Nephron progenitor cell (in vitro differentiated cells): ENCODE results near the gene AHI1.
"Not testable (repeated sequence)": the region's sequence is repeated elsewhere in the genome, so short reads cannot be mapped to it uniquely, and the experiment has no call there.

ENCODE experiments used
- DNase-seq: peaks from one replicate; pipeline ENCODE4 v3.0.0; 2021
- H3K27ac Mint-ChIP-seq: 2 replicates; pipeline ENCODE4 v1.8.0; 2021; ENCODE audit warnings: mild to moderate bottlenecking, moderate library complexity, mixed read lengths
- H3K27me3 Mint-ChIP-seq: 2 replicates; pipeline ENCODE4 v1.8.0; 2021; ENCODE audit warnings: mild to moderate bottlenecking, low read depth, mixed read lengths; ENCODE audit not compliant: poor library complexity
- H3K36me3 Mint-ChIP-seq: 2 replicates; pipeline ENCODE4 v1.8.0; 2021; ENCODE audit warnings: low read depth, mixed read lengths
- H3K4me1 Mint-ChIP-seq: 2 replicates; pipeline ENCODE4 v1.8.0; 2021; ENCODE audit warnings: mixed read lengths
- H3K4me3 Mint-ChIP-seq: 2 replicates; pipeline ENCODE4 v1.8.0; 2021; ENCODE audit warnings: mild to moderate bottlenecking, moderate library complexity, mixed read lengths
- H3K9me3 Mint-ChIP-seq: 2 replicates; pipeline ENCODE4 v1.8.0; 2021; ENCODE audit warnings: mild to moderate bottlenecking, moderate library complexity, mixed read lengths
- TF ChIP-seq, protein P1 (sequence below): fragments of 200-600 bp; sonication (generic); IDR thresholded peaks from 2 replicates; pipeline ENCODE4 v1.5.0; 2021; ENCODE audit warnings: antibody characterized with exemption

Gene AHI1

DNA sequence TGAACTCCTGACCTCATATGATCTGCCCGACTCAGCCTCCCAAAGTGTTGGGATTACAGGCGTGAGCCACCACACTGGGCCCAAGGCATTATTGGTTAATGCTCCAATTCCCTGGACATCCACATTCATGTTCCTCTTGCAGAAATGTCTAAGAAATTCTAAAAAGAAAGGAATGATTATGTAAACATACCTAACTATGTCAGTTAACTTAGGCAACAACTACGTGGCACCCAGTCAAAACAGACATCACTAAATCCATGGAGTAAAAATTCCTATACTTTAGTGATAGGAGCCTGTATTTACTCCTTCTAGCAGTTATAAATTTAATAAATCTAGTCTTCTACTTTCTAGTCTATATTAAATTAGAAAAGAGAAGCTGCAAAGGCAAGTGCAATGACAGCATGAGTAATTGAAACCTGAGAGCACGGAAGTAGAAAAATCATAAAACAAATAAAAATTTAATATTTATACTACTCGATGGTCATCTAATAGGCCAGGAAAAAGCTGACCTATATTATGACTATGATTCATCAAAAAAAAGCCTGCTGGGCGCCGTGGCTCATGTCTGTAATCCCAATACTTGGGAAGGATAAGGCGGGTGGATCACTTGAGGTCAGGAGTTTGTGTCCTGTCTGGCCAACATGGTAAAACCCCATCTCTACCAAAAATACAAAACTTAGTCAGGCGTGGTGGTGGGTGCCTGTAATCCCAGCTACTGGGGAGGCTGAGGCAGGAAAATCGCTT is 4.2 kb downstream of the AHI1 start:
- H3K4me3 Mint-ChIP-seq: no peak overlapping the region
- H3K36me3 Mint-ChIP-seq: peaks cover 65% of the 10 kb centered on the region
- TF ChIP-seq, protein P1, sequence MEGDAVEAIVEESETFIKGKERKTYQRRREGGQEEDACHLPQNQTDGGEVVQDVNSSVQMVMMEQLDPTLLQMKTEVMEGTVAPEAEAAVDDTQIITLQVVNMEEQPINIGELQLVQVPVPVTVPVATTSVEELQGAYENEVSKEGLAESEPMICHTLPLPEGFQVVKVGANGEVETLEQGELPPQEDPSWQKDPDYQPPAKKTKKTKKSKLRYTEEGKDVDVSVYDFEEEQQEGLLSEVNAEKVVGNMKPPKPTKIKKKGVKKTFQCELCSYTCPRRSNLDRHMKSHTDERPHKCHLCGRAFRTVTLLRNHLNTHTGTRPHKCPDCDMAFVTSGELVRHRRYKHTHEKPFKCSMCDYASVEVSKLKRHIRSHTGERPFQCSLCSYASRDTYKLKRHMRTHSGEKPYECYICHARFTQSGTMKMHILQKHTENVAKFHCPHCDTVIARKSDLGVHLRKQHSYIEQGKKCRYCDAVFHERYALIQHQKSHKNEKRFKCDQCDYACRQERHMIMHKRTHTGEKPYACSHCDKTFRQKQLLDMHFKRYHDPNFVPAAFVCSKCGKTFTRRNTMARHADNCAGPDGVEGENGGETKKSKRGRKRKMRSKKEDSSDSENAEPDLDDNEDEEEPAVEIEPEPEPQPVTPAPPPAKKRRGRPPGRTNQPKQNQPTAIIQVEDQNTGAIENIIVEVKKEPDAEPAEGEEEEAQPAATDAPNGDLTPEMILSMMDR: no peak
- H3K9me3 Mint-ChIP-seq: no peaks in the 10 kb centered on the region
- no peaks in the 10 kb centered on the region for H3K27me3 Mint-ChIP-seq
- peaks cover 19% of the 10 kb centered on the region for H3K4me1 Mint-ChIP-seq
- no peak overlapping the region for H3K27ac Mint-ChIP-seq
- DNase-seq: no peak

DNA sequence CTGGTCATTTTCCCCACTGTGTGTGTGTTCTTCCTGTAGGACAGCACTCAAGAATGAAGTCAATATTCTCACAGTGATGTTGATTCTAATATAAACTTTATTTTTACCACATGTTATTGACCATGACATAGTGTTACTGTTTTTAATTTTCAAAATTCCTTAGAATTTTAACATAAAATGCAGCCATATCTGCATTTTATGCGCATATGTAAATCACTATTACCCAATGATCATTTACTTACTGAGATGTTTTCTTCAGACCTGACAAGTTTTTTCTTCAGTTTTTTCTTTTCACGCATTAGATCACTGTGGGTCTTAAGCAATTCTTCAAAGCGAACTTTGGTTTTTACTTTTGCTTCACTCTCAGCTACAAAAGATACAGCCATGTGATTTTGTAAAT is 7.2 kb downstream of the AHI1 start:
- Mint-ChIP-seq H3K27me3 (no peaks in the 10 kb centered on the region), H3K27ac (no peak overlapping the region), H3K4me3 (no peak overlapping the region), H3K9me3 (peaks cover 5% of the 10 kb centered on the region), H3K4me1 (peaks cover 3% of the 10 kb centered on the region), H3K36me3 (peaks cover 90% of the 10 kb centered on the region)
- DNase-seq: no peak
- TF ChIP-seq, protein P1: no peak

DNA sequence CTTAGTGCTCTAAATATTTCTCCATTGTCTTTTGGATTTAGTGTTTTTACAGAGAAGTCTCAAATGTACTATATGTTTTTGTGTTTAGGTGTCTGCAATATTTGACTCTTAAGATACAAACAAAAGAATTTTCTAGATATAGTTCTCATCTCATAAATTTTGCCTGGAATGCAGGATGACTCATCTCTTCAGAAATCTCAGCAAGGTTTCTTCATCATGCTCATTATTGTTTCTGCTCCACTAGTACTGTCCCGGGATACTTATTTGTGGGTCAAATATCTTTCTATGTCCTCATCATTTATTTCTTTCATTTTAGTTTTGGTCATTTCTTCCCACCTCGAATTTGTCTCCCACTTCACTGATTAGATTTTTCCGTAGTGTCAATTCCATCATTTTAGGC is 9.5 kb downstream of the AHI1 start:
- H3K27me3 Mint-ChIP-seq: no peaks in the 10 kb centered on the region
- peaks cover 23% of the 10 kb centered on the region for H3K9me3 Mint-ChIP-seq
- DNase-seq: no peak
- H3K4me3 Mint-ChIP-seq: no peak overlapping the region
- H3K36me3 Mint-ChIP-seq: peaks cover 89% of the 10 kb centered on the region
- no peaks in the 10 kb centered on the region for H3K4me1 Mint-ChIP-seq
- peak overlapping the region; percentile 2 for H3K27ac Mint-ChIP-seq
- TF ChIP-seq, protein P1: no peak

DNA sequence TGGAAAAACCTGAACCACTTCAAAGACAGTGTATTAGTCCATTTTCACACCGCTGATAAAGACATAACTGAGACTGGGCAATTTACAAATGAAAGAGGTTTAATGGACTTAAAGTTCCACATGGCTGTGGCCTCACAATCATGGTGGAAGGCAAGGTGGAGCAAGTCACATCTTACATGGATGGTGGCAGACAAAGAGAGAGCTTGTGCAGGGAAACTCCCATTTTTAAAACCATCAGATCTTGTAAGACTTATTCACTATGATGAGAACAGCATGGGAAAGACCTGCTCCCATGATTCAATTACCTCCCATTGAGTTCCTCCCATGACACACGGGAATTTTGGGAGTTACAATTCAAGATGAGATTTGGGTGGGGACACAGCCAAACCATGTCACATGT is 13.6 kb downstream of the AHI1 start:
- H3K27me3 Mint-ChIP-seq, H3K4me1 Mint-ChIP-seq, H3K4me3 Mint-ChIP-seq, H3K27ac Mint-ChIP-seq, DNase-seq: not testable (repeated sequence)
- peaks cover 61% of the 10 kb centered on the region for H3K9me3 Mint-ChIP-seq
- peaks cover 95% of the 10 kb centered on the region for H3K36me3 Mint-ChIP-seq

DNA sequence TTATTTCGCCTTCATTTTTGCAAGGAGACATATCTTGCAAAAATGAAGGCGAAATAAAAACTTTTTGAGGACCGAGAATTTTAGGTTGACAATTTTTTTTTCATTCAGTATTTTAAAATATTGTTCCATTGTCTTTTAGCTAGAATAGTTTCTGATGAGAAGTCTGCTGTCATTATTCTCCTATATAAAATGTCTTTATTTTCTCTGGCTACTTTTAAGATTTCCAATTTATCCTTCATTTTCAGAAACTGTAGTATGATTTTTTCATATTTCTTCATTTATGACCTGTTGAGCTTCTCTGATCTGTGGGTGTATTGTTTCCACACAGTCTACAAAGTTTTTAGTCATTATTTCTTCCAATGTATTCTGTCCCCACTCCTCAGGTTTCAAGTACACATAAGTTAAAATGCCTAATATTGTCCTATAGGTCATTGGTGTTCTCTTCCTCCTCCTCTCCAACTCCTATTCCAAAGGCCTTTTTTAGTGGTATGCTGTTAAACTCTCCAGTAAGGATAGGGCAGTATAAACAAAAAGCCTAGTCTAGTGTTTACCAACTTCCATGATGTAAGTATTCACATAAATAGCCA is 15.7 kb downstream of the AHI1 start:
- DNase-seq: no peak
- Mint-ChIP-seq H3K4me1 (no peaks in the 10 kb centered on the region), H3K9me3 (peaks cover 80% of the 10 kb centered on the region), H3K27ac (no peak overlapping the region), H3K4me3 (no peak overlapping the region), H3K27me3 (no peaks in the 10 kb centered on the region), H3K36me3 (peaks cover 98% of the 10 kb centered on the region)
- TF ChIP-seq, protein P1: no peak

DNA sequence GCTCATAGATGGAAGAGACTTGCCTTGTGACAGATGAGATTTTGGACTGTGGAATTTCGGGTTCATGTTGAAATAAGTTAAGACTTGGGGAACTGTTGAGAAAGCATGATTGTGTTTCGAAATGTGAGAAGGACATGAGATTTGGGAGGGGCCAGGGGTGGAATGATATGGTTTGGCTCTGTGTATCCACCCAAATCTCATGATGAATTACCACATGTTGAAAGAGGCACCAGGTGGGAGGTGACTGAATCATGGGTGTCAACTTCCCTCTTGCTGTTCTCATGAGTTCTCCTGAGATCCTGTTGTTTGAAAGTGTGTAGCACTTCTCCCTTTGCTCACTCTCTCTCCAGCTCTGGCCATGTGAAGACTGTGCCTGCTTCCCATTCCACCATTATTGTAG is 17.9 kb downstream of the AHI1 start:
- DNase-seq: no peak
- Mint-ChIP-seq H3K36me3 (peaks cover 81% of the 10 kb centered on the region), H3K4me3 (no peak overlapping the region), H3K9me3 (peaks cover 72% of the 10 kb centered on the region), H3K27me3 (no peaks in the 10 kb centered on the region), H3K4me1 (peaks cover 12% of the 10 kb centered on the region), H3K27ac (peak overlapping the region; percentile 36)
- TF ChIP-seq, protein P1: no peak
